ENCODE data around the gene FKBP2.

The FKBP2 gene

DNA sequence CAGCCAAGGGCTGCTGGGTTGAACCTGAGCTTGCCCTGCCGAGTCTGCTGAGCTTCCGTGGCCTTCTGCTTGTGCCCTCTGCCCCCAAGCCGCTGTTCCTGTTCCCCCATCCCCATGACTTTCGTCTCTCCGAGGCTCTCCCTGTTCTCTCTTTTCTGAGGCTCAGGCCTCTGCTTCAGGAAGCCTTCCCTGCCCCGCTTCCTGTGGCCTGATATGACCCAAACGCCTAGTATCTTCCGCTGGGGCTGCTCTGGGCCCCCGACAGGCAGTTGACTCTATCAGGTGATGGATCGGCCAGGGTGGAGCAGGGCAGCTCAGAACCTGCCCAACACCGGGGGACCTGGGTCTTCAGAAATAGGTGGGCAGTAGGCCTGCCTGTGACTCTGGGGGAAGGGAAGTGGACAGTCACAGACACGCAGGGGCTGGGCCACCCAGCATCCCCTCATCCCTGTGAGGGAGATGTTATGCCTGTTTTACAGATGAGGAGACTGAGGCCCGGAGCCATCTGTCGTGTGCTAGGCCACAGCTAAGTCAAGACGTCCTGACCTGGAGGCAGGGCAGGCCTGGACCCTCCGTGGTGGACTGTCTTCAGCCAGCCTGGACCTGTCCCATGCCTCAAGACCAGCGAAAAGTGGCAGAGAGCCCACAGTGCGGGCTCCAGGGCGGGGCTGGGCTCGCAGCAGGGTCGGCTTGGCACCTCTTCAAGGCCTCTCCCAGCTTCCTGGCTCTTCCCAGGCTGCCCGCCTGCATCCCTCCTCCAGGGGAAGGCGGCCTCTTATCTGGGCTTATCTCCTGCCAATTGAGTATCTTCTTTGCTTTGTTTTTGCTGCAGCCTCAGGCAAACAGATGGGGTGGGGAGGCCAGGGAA lies 27.4 kb downstream of the FKBP2 start (continued):
- TF ChIP-seq ZNF311 (tag by site-specific recombination; IDR thresholded peaks at IDR 0.05; ENCODE audit: borderline replicate concordance) (no peak), KLF9 (tag by site-specific recombination; IDR thresholded peaks at IDR 0.05; ENCODE audit: low read depth) (no peak), ZNF747 (tag by site-specific recombination; IDR thresholded peaks at IDR 0.05) (no peak), IKZF3 (tag by site-specific recombination; IDR thresholded peaks at IDR 0.05) (peak; percentile 53; the same call in 1 of the 2 replicates), ZNF19 (tag by site-specific recombination; IDR thresholded peaks at IDR 0.05; ENCODE audit: low read depth) (no peak), ZNF324 (tag by site-specific recombination; IDR thresholded peaks at IDR 0.05) (no peak), KLF1 (tag by site-specific recombination; IDR thresholded peaks at IDR 0.05) (peak; percentile 76), ZNF239 (tag by site-specific recombination; IDR thresholded peaks at IDR 0.05) (no peak), GLI4 (tag by site-specific recombination; IDR thresholded peaks at IDR 0.05) (no peak), ZNF777 (tag by site-specific recombination; IDR thresholded peaks at IDR 0.05; ENCODE audit: borderline replicate concordance) (no peak), ZFP69B (tag by site-specific recombination; IDR thresholded peaks at IDR 0.05) (no peak), ZNF560 (tag by site-specific recombination; IDR thresholded peaks at IDR 0.05; ENCODE audit: borderline replicate concordance) (no peak), ZNF473 (tag by site-specific recombination; IDR thresholded peaks at IDR 0.05) (no peak), ZNF302 (tag by site-specific recombination; IDR thresholded peaks at IDR 0.05; ENCODE audit: low read depth) (no peak), FEZF1 (tag by site-specific recombination; IDR thresholded peaks at IDR 0.05) (no peak), YY1 (tag by site-specific recombination; IDR thresholded peaks at IDR 0.05) (no peak), ZNF658 (tag by site-specific recombination; IDR thresholded peaks at IDR 0.05) (no peak), ZNF335 (tag by site-specific recombination; conservative IDR thresholded peaks at IDR 0.05) (0 out of 2 replicates have a peak, but pooled peaks have one; percentile 7), ZBTB7A (tag by site-specific recombination; IDR thresholded peaks at IDR 0.05; ENCODE audit: low read depth) (no peak), ZNF404 (tag by site-specific recombination; IDR thresholded peaks at IDR 0.05) (no peak), SP2 (tag by site-specific recombination; IDR thresholded peaks at IDR 0.05) (peak; percentile 66), ZNF202 (tag by site-specific recombination; IDR thresholded peaks at IDR 0.05; ENCODE audit: borderline replicate concordance) (no peak), OVOL3 (tag by site-specific recombination; IDR thresholded peaks at IDR 0.05) (no peak), ZNF175 (tag by site-specific recombination; IDR thresholded peaks at IDR 0.05) (no peak), GFI1B (tag by site-specific recombination; IDR thresholded peaks at IDR 0.05) (no peak), ZNF785 (tag by site-specific recombination; IDR thresholded peaks at IDR 0.05) (no peak), ZNF10 (tag by site-specific recombination; IDR thresholded peaks at IDR 0.05) (peak; percentile 21; the same call in 1 of the 2 replicates), SCRT1 (tag by site-specific recombination; IDR thresholded peaks at IDR 0.05; ENCODE audit: borderline replicate concordance) (no peak), ZNF391 (tag by site-specific recombination; IDR thresholded peaks at IDR 0.05; ENCODE audit: borderline replicate concordance, low read depth) (no peak), ZNF23 (tag by site-specific recombination; IDR thresholded peaks at IDR 0.05; ENCODE audit: borderline replicate concordance) (no peak), ZNF530 (tag by site-specific recombination; IDR thresholded peaks at IDR 0.05; ENCODE audit: low read depth) (no peak)
- TF ChIP-seq, protein P1, sequence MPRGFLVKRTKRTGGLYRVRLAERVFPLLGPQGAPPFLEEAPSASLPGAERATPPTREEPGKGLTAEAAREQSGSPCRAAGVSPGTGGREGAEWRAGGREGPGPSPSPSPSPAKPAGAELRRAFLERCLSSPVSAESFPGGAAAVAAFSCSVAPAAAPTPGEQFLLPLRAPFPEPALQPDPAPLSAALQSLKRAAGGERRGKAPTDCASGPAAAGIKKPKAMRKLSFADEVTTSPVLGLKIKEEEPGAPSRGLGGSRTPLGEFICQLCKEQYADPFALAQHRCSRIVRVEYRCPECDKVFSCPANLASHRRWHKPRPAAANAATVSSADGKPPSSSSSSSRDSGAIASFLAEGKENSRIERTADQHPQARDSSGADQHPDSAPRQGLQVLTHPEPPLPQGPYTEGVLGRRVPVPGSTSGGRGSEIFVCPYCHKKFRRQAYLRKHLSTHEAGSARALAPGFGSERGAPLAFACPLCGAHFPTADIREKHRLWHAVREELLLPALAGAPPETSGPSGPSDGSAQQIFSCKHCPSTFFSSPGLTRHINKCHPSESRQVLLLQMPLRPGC (tag by site-specific recombination; IDR thresholded peaks at IDR 0.05) = no peak
- TF ChIP-seq, protein P2, sequence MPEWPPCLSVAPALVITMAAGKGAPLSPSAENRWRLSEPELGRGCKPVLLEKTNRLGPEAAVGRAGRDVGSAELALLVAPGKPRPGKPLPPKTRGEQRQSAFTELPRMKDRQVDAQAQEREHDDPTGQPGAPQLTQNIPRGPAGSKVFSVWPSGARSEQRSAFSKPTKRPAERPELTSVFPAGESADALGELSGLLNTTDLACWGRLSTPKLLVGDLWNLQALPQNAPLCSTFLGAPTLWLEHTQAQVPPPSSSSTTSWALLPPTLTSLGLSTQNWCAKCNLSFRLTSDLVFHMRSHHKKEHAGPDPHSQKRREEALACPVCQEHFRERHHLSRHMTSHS (tag by site-specific recombination; IDR thresholded peaks at IDR 0.05) = no peak
- TF ChIP-seq, protein P3, sequence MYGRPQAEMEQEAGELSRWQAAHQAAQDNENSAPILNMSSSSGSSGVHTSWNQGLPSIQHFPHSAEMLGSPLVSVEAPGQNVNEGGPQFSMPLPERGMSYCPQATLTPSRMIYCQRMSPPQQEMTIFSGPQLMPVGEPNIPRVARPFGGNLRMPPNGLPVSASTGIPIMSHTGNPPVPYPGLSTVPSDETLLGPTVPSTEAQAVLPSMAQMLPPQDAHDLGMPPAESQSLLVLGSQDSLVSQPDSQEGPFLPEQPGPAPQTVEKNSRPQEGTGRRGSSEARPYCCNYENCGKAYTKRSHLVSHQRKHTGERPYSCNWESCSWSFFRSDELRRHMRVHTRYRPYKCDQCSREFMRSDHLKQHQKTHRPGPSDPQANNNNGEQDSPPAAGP (tag by site-specific recombination; IDR thresholded peaks at IDR 0.05) = 0 out of 2 replicates have a peak, but pooled peaks have one; percentile 18
